H9 (cell line): Measurements from ENCODE around the gene CFAP77. TPM values are rescaled to one million over a fixed set of nuclear protein-coding genes. Genes with fewer than 3 reads are reported as not detected.

ENCODE experiments used
- DNase-seq: peaks from one replicate; pipeline ENCODE4 v3.0.0-alpha.2; 2017
- H2AFZ ChIP-seq: one replicate; pipeline ENCODE4 v1.6.1; 2013; ENCODE audit warnings: mild to moderate bottlenecking, low read length, control low read depth, moderate library complexity
- H2AK5ac ChIP-seq: 2 replicates; pipeline ENCODE4 v1.6.1; 2013; ENCODE audit warnings: low read length, control low read depth, mixed read lengths; ENCODE audit not compliant: insufficient read length
- H2BK120ac ChIP-seq: one replicate; pipeline ENCODE4 v1.6.1; 2013; ENCODE audit warnings: low read depth, mild to moderate bottlenecking, low read length, control low read depth, inconsistent platforms; ENCODE audit not compliant: poor library complexity, severe bottlenecking
- H2BK12ac ChIP-seq: 2 replicates; pipeline ENCODE4 v1.6.1; 2013; ENCODE audit warnings: low read length, control low read depth, mixed read lengths, low read depth; ENCODE audit not compliant: insufficient read length
- H2BK15ac ChIP-seq: 2 replicates; pipeline ENCODE4 v1.6.1; 2013; ENCODE audit warnings: low read depth, low read length, control low read depth
- H2BK20ac ChIP-seq: one replicate; pipeline ENCODE4 v1.6.1; 2013; ENCODE audit warnings: low read depth, mild to moderate bottlenecking, low read length, control low read depth, inconsistent platforms; ENCODE audit not compliant: poor library complexity, severe bottlenecking
- H2BK5ac ChIP-seq: 2 replicates; pipeline ENCODE4 v1.6.1; 2013; ENCODE audit warnings: low read length, control low read depth, mixed read lengths; ENCODE audit not compliant: insufficient read length
- H3K14ac ChIP-seq: 2 replicates; pipeline ENCODE4 v1.6.1; 2013; ENCODE audit warnings: low read length, control low read depth; ENCODE audit not compliant: insufficient read depth
- H3K18ac ChIP-seq: 2 replicates; pipeline ENCODE4 v1.6.1; 2013; ENCODE audit warnings: low read depth, mild to moderate bottlenecking, mixed read lengths, low read length, control low read depth; ENCODE audit not compliant: insufficient read length
- H3K23ac ChIP-seq: 2 replicates; pipeline ENCODE4 v1.6.1; 2013; ENCODE audit warnings: low read length, control low read depth, mixed read lengths, low read depth; ENCODE audit not compliant: insufficient read length
- H3K23me2 ChIP-seq: 2 replicates; pipeline ENCODE4 v1.6.1; 2013; ENCODE audit warnings: low read depth, mild to moderate bottlenecking, mixed read lengths, low read length, control low read depth; ENCODE audit not compliant: insufficient read length, poor library complexity, severe bottlenecking
- H3K27ac ChIP-seq: 2 replicates; pipeline ENCODE4 v1.5.1; 2013; ENCODE audit warnings: low read length, control low read depth, mixed read lengths, low read depth; ENCODE audit not compliant: insufficient read length
- H3K27me3 ChIP-seq: 2 replicates; pipeline ENCODE4 v1.6.1; 2013; ENCODE audit warnings: low read length, control low read depth, inconsistent platforms; ENCODE audit not compliant: insufficient read depth
- H3K4ac ChIP-seq: 2 replicates; pipeline ENCODE4 v1.6.1; 2013; ENCODE audit warnings: low read depth, mild to moderate bottlenecking, control low read depth, inconsistent platforms, low read length, moderate library complexity
- H3K4me1 ChIP-seq: 2 replicates; pipeline ENCODE4 v1.6.1; 2013; ENCODE audit warnings: low read length, control low read depth, inconsistent platforms; ENCODE audit not compliant: insufficient read depth
- H3K4me2 ChIP-seq: 2 replicates; pipeline ENCODE4 v1.6.1; 2013; ENCODE audit warnings: low read length, control low read depth, mixed read lengths; ENCODE audit not compliant: insufficient read length, insufficient read depth
- H3K56ac ChIP-seq: 2 replicates; pipeline ENCODE4 v1.6.1; 2013; ENCODE audit warnings: low read depth, mild to moderate bottlenecking, mixed read lengths, low read length, control low read depth; ENCODE audit not compliant: insufficient read length
- H3K79me1 ChIP-seq: 2 replicates; pipeline ENCODE4 v1.6.1; 2013; ENCODE audit warnings: low read depth, mild to moderate bottlenecking, moderate library complexity, low read length, control low read depth, inconsistent platforms; ENCODE audit not compliant: insufficient read depth, poor library complexity, severe bottlenecking
- H3K79me2 ChIP-seq: 2 replicates; pipeline ENCODE4 v1.6.1; 2013; ENCODE audit warnings: low read length, control low read depth, inconsistent platforms; ENCODE audit not compliant: insufficient read depth
- H3K9ac ChIP-seq: 2 replicates; pipeline ENCODE4 v1.6.1; 2013; ENCODE audit warnings: low read length, control low read depth, mixed read lengths; ENCODE audit not compliant: insufficient read length; ENCODE audit errors: extremely low read depth
- H3K9me3 ChIP-seq: one replicate; pipeline ENCODE4 v1.6.1; 2013; ENCODE audit warnings: low read depth, low read length, inconsistent platforms; ENCODE audit not compliant: control insufficient read depth
- H3T11ph ChIP-seq: one replicate; pipeline ENCODE4 v1.6.1; 2013; ENCODE audit warnings: mild to moderate bottlenecking, low read length, control low read depth, inconsistent platforms
- H4K20me1 ChIP-seq: one replicate; pipeline ENCODE4 v1.6.1; 2013; ENCODE audit not compliant: control insufficient read depth, insufficient read length, insufficient read depth
- H4K5ac ChIP-seq: 2 replicates; pipeline ENCODE4 v1.6.1; 2013; ENCODE audit warnings: low read depth, mild to moderate bottlenecking, mixed read lengths, low read length, control low read depth; ENCODE audit not compliant: insufficient read length
- H4K8ac ChIP-seq: replicated peaks from 2 replicates; pipeline ENCODE4 v1.6.1; 2013; ENCODE audit warnings: low read length, control low read depth, mixed read lengths, low read depth; ENCODE audit not compliant: insufficient read length
- H4K91ac ChIP-seq: 2 replicates; pipeline ENCODE4 v1.6.1; 2013; ENCODE audit warnings: low read depth, mild to moderate bottlenecking, moderate library complexity, mixed read lengths, low read length, control low read depth; ENCODE audit not compliant: insufficient read length
- H3K27ac Mint-ChIP-seq, 3 experiments: 2 replicates in 2 of 3; 3 replicates in 1 of 3; pipeline ENCODE4 v1.8.0; 2020 to 2021; ENCODE audit warnings: mixed read lengths in 3 of 3, mild to moderate bottlenecking in 1 of 3, moderate library complexity in 1 of 3
- H3K27me3 Mint-ChIP-seq: 2 replicates; pipeline ENCODE4 v1.8.0; 2021; ENCODE audit warnings: low read depth, mild to moderate bottlenecking, moderate library complexity, mixed read lengths
- H3K36me3 Mint-ChIP-seq, 3 experiments: 2 replicates in 2 of 3; 3 replicates in 1 of 3; pipeline ENCODE4 v1.8.0; 2020 to 2021; ENCODE audit warnings: low read depth in 3 of 3, mixed read lengths in 3 of 3; ENCODE audit not compliant: insufficient read depth in 1 of 3
- H3K4me1 Mint-ChIP-seq, 2 experiments: 2 replicates each; pipeline ENCODE4 v1.8.0; 2020; ENCODE audit warnings: mixed read lengths in 2 of 2
- H3K4me3 Mint-ChIP-seq, 2 experiments: 2 replicates in 1 of 2; 3 replicates in 1 of 2; pipeline ENCODE4 v1.8.0; 2020 to 2021; ENCODE audit warnings: mild to moderate bottlenecking in 2 of 2, mixed read lengths in 2 of 2, moderate library complexity in 1 of 2
- H3K9me3 Mint-ChIP-seq, 2 experiments: 2 replicates in 1 of 2; 3 replicates in 1 of 2; pipeline ENCODE4 v1.8.0; 2020; ENCODE audit warnings: mild to moderate bottlenecking in 2 of 2, mixed read lengths in 2 of 2, moderate library complexity in 1 of 2
- CTCF ChIP-seq: fragments of 200-600 bp; sonication (generic); conservative IDR thresholded peaks from 3 replicates; pipeline ENCODE4 v1.8.0; 2021; ENCODE audit warnings: antibody characterized with exemption, mild to moderate bottlenecking
- WGBS: extraction: QIAGEN DNeasy Blood & Tissue Kit; methylation state at CpG from one replicate; pipeline ENCODE4 v1.1.7; 2013; ENCODE audit warnings: missing lambda C conversion rate, low lambda C conversion rate, mixed read lengths; ENCODE audit not compliant: insufficient read length; ENCODE audit errors: extremely low coverage; 5-methylcytosine and 5-hydroxymethylcytosine counted together
- total RNA-seq: library from RNA; stranded (reverse); gene quantifications from 2 replicates; pipeline ENCODE4 v1.2.1, GENCODE V29; 2021

The CFAP77 gene
- total RNA-seq, 1 experiment from 2014 or later = 0.72 TPM

- H3K56ac ChIP-seq = no peak overlapping the region
- peaks cover 12% of the 10 kb centered on the region; the same call in 1 of the 2 replicates for H3K27me3 ChIP-seq
- H3K79me2 ChIP-seq = no peaks in the 10 kb centered on the region
- H3K27ac ChIP-seq = no peak overlapping the region
- peaks cover 26% of the 10 kb centered on the region for H3K27me3 Mint-ChIP-seq
- no peak overlapping the region for H3K14ac ChIP-seq
- H2BK12ac ChIP-seq = no peak overlapping the region
- no peak overlapping the region for H2BK20ac ChIP-seq
- no peak overlapping the region for H4K5ac ChIP-seq
- H3T11ph ChIP-seq = no peak overlapping the region
- no peak overlapping the region for H2BK5ac ChIP-seq
- H3K4me2 ChIP-seq = no peak overlapping the region
- peaks cover 28 to 60% of the 10 kb centered on the region in 2 experiments for H3K4me1 Mint-ChIP-seq
- WGBS = no CpG with 5 or more reads among the region's 3 CpGs
- peaks cover 10% of the 10 kb centered on the region for H3K23me2 ChIP-seq
- no peaks in the 10 kb centered on the region for H3K79me1 ChIP-seq
- H3K23ac ChIP-seq = no peak overlapping the region
- no peaks in the 10 kb centered on the region for H3K9me3 ChIP-seq
- H2BK120ac ChIP-seq = no peak overlapping the region
- no peaks in the 10 kb centered on the region for H3K9me3 Mint-ChIP-seq
- no peaks in the 10 kb centered on the region for H4K20me1 ChIP-seq
- H3K27ac Mint-ChIP-seq = no peak overlapping the region
- no peak overlapping the region for H4K8ac ChIP-seq
- H2AFZ ChIP-seq = no peak overlapping the region
- no peak overlapping the region for H2BK15ac ChIP-seq
- H3K18ac ChIP-seq = no peak overlapping the region
- no peak overlapping the region for H3K4me3 Mint-ChIP-seq
- H2AK5ac ChIP-seq = no peak overlapping the region
- H3K4ac ChIP-seq = no peak overlapping the region
- no peak overlapping the region for H4K91ac ChIP-seq
- H3K9ac ChIP-seq = no peak overlapping the region
- no peak for TF ChIP-seq CTCF
- peaks cover 5% of the 10 kb centered on the region; the same call in 1 of the 2 replicates for H3K4me1 ChIP-seq
- peaks cover 8 to 52% (median 13%) of the 10 kb centered on the region in 3 experiments; a peak in 6 of 7 replicates for H3K36me3 Mint-ChIP-seq
- no peak for DNase-seq
These were observed 186.2 kb downstream of the CFAP77 start for GRCh38 chr9:132596200-132596599.
